ENCODE data around the gene TARS2.

The TARS2 gene

GRCh38 chr1:150552911-150553289 lies 65.7 kb downstream of the TARS2 start:
- TF ChIP-seq TAF1 (IDR thresholded peaks at IDR 0.05; ENCODE audit: borderline replicate concordance, low read depth, low read length) (no peak), POLR2AphosphoS5 (IDR thresholded peaks at IDR 0.05; ENCODE audit: low read depth, low read length) (no peak), POLR2A (IDR thresholded peaks at IDR 0.05; ENCODE audit: low read depth, low read length) (no peak)
- no peak for DNase-seq (ENCODE audit: insufficient read length)
- no peak for FAIRE-seq

DNA sequence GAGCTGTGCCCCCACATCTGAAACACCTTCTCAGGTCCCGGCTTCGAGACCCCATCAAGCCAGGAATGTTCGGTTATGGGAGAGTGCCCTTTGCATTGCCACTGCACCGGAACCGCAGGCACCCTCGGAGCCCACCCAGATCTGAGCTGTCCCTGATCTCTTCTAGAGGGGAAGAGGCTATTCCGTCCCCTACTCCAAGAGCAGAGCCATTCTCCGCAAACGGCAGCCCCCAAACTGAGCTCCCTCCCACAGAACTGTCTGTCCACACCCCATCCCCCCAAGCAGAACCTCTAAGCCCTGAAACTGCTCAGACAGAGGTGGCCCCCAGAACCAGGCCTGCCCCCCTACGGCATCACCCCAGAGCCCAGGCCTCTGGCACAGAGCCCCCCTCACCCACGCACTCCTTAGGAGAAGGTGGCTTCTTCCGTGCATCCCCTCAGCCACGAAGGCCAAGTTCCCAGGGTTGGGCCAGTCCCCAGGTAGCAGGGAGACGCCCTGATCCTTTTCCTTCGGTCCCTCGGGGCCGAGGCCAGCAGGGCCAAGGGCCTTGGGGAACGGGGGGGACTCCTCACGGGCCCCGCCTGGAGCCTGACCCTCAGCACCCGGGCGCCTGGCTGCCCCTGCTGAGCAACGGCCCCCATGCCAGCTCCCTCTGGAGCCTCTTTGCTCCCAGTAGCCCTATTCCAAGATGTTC lies 66.3 kb downstream of the TARS2 start:
- FAIRE-seq (no peak), DNase-seq (ENCODE audit: insufficient read length) (no peak)
- TF ChIP-seq POLR2AphosphoS5 (IDR thresholded peaks at IDR 0.05; ENCODE audit: low read depth, low read length), result no peak

DNA sequence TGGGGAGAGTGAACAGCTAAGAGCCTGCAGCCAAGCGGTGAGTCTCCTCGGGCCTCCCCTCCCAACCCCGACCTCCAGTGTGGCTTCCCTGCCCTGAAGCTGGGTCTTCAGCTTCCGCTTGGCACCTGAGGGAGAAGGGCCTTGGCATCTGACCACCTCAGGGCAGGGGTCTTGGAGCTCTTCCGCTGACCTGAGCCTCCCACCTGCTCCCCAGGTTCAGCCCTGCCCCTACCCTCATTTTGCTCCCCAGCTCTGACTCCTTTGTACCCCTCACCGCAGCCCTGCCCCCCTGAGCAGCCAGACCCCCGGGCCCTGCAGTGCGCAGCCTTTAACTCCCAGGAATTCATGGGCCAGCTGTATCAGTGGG lies 66.8 kb downstream of the TARS2 start:
- FAIRE-seq, result no peak
- TF ChIP-seq POLR2A (IDR thresholded peaks at IDR 0.05; ENCODE audit: low read depth, low read length) (no peak), TAF1 (IDR thresholded peaks at IDR 0.05; ENCODE audit: borderline replicate concordance, low read depth, low read length) (no peak), POLR2AphosphoS5 (IDR thresholded peaks at IDR 0.05; ENCODE audit: low read depth, low read length) (no peak)
- DNase-seq (ENCODE audit: insufficient read length), result no peak

GRCh38 chr1:150555198-150555970 lies 68.2 kb downstream of the TARS2 start:
- FAIRE-seq (no peak), DNase-seq (ENCODE audit: insufficient read length) (no peak)
- TF ChIP-seq POLR2AphosphoS5 (IDR thresholded peaks at IDR 0.05; ENCODE audit: low read depth, low read length) (no peak; the same call in 1 of the 2 replicates), TAF1 (IDR thresholded peaks at IDR 0.05; ENCODE audit: borderline replicate concordance, low read depth, low read length) (no peak), POLR2A (IDR thresholded peaks at IDR 0.05; ENCODE audit: low read depth, low read length) (no peak)

DNA sequence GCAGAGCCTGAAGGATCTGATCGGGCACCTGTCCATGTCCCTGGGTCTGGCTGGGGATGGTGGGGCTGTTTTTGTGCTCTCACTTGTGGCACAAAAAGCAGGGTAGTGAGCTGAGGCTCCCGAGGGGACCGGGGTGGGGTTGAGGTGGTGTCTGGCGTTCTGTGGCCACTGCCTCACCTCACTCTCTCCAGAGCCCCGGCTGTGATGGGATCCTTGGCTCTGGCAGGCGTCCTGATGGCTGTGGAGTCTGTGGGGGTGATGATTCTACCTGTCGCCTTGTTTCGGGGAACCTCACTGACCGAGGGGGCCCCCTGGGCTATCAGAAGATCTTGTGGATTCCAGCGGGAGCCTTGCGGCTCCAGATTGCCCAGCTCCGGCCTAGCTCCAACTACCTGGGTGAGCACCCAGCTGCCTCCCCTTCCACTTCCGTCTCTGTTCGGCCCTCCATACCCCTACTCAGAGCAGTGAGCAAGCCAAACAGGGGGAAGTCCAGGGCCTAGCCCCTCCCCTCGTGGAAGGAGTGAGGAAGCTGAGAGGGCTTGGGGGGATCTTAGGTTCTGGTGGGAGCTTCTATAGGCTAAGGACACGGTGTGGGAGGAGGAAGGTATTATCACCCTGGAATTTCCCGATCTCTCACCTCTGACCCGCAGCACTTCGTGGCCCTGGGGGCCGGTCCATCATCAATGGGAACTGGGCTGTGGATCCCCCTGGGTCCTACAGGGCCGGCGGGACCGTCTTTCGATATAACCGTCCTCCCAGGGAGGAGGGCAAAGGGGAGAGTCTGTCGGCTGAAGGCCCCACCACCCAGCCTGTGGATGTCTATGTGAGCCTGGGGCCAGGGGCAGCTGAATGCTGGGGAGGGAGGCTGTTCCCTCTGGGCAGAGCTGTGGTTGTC lies 69.0 kb downstream of the TARS2 start:
- no peak for DNase-seq (ENCODE audit: insufficient read length)
- no peak for FAIRE-seq
- TF ChIP-seq POLR2AphosphoS5 (IDR thresholded peaks at IDR 0.05; ENCODE audit: low read depth, low read length) (no peak), POLR2A (IDR thresholded peaks at IDR 0.05; ENCODE audit: low read depth, low read length) (no peak), TAF1 (IDR thresholded peaks at IDR 0.05; ENCODE audit: borderline replicate concordance, low read depth, low read length) (no peak)

DNA sequence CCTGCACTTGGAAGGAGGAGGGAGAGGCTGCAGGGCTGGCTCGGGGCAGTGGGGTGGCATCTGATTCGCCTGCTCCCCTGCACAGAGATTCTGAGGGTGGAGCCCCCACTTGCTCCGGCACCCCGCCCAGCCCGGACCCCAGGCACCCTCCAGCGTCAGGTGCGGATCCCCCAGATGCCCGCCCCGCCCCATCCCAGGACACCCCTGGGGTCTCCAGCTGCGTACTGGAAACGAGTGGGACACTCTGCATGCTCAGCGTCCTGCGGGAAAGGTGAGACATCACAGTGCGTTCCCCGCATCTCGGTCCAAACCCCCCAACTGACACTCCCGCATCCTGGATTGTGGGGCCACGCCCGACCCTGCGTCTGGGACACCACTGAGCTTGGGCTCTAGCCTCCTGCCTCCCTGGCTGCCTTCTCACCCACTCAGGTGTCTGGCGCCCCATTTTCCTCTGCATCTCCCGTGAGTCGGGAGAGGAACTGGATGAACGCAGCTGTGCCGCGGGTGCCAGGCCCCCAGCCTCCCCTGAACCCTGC lies 69.9 kb downstream of the TARS2 start:
- FAIRE-seq, result no peak
- TF ChIP-seq POLR2A (IDR thresholded peaks at IDR 0.05; ENCODE audit: low read depth, low read length), result no peak
- no peak for TF ChIP-seq TAF1 (IDR thresholded peaks at IDR 0.05; ENCODE audit: borderline replicate concordance, low read depth, low read length)
- TF ChIP-seq POLR2AphosphoS5 (IDR thresholded peaks at IDR 0.05; ENCODE audit: low read depth, low read length), result no peak
- peak; percentile 9 for DNase-seq (ENCODE audit: insufficient read length)
